ENCODE data around the gene MT1F.

The MT1F gene

DNA sequence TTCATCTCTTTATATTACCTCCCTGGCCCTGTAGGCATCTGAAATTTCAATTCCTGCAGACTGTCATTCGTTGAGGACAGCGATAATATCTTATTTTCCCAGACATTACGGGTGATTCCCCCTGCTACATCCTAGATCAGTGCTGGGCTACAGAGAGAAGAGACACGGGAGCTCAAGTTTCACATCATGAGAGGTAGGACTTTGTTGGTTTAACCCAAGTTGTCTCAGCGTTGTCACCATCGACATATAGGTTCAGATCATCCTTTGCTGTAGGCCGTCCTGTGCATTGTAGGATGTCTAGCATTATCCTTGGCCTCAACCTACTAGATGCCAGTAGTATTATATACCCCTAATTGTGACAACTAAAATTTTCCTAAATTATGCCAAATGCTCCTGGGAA is 43.8 kb downstream of the MT1F start:
- DNase-seq: no peak

DNA sequence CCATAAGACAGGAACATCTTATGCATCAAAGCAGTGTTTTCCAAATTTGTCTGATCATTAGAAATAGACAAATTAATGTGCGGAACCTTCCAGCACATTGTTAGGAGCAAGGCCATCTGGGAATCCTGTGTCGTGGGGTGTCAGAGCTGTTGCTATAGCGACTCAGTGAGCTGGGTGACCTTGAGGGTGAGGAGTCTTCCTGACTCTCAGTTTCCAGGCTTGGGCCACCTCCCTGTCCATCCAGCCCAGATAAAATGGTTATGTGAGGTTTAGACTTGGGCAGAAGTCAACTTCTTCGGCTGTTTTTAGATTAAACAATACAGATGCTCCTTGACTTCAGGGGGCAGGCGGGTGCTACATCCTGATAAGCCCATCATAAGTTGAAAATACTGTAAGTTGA is 45.1 kb downstream of the MT1F start:
- no peak for DNase-seq

Measured in central memory CD4-positive, alpha-beta T cell (primary cell).